ENCODE measurements around the gene ASAP2.

ASAP2 gene

GRCh38 chr2:9228088-9228751 is 21.6 kb downstream of the ASAP2 start:
- no peak overlapping the region for H3K4me3 ChIP-seq (ENCODE audit: low read depth, low read length)
- no peak for TF ChIP-seq CTCF (IDR thresholded peaks at IDR 0.05; ENCODE audit: low read depth, low read length)

GRCh38 chr2:9228781-9229469 is 22.3 kb downstream of the ASAP2 start:
- no peak overlapping the region for H3K4me3 ChIP-seq (ENCODE audit: low read depth, low read length)
- TF ChIP-seq CTCF (IDR thresholded peaks at IDR 0.05; ENCODE audit: low read depth, low read length) = no peak

- TF ChIP-seq CTCF (IDR thresholded peaks at IDR 0.05; ENCODE audit: low read depth, low read length) = no peak
- H3K4me3 ChIP-seq (ENCODE audit: low read depth, low read length) = no peak overlapping the region
Measured at GRCh38 chr2:9229470-9229820, 22.8 kb downstream of the ASAP2 start.

DNA sequence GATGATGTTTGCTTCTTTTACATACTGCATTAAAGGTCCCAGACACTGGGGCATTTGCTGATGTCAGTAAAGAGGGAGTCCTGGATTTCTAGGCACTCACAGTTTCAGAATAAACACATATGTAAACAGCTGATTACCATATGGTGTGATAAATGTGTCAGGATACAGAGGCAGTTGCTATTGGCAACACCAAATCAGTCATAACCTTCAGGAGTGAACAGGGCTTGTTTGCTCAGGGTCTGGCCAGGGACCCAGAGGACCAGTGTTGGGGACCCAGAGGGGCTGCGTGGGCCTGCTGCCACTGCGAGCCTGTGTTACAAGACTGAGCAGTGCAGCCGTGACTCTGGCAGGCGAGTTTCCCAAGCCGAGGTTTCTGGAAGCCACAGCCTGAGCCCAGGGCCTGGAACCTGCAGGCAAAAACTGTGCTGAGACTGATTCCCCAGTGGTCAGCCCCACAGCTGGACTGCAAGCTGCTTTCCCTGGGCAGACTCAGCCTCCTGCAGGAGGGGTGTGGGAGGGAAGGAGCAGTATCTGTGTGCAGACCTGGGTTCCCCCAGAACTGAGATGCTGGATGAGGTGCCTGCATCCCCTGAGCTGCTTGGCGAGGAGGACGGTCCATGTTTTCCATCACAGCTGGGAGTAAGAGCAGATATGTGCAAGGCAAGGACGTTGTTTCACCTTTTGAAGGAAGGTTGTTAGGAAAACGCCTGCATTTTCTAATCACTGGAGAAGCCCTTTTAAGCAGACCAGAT is 23.6 kb downstream of the ASAP2 start:
- no peak overlapping the region for H3K4me3 ChIP-seq (ENCODE audit: low read depth, low read length)
- TF ChIP-seq CTCF (IDR thresholded peaks at IDR 0.05; ENCODE audit: low read depth, low read length) = no peak

DNA sequence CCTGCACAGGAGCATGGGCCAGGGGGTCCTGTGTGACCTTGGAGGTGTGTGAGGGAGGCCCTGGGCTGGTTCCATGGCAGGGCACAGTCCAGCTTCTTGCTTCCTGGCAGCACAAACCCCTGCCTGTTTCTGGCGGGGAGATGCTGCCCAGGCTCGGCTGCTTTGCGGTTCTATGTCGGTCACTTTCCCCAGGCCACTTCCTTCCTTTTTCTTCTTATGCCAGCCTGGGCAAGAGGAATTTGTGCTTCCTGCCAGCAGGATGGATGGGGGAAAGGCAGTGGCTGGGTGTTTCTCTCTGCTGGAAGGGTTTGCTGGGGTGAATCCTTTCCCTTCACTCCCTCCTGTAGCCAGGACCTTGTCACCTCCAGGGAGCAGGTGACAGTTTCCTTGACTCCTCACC is 24.3 kb downstream of the ASAP2 start:
- no peak for TF ChIP-seq CTCF (IDR thresholded peaks at IDR 0.05; ENCODE audit: low read depth, low read length)
- H3K4me3 ChIP-seq (ENCODE audit: low read depth, low read length) = no peak overlapping the region

DNA sequence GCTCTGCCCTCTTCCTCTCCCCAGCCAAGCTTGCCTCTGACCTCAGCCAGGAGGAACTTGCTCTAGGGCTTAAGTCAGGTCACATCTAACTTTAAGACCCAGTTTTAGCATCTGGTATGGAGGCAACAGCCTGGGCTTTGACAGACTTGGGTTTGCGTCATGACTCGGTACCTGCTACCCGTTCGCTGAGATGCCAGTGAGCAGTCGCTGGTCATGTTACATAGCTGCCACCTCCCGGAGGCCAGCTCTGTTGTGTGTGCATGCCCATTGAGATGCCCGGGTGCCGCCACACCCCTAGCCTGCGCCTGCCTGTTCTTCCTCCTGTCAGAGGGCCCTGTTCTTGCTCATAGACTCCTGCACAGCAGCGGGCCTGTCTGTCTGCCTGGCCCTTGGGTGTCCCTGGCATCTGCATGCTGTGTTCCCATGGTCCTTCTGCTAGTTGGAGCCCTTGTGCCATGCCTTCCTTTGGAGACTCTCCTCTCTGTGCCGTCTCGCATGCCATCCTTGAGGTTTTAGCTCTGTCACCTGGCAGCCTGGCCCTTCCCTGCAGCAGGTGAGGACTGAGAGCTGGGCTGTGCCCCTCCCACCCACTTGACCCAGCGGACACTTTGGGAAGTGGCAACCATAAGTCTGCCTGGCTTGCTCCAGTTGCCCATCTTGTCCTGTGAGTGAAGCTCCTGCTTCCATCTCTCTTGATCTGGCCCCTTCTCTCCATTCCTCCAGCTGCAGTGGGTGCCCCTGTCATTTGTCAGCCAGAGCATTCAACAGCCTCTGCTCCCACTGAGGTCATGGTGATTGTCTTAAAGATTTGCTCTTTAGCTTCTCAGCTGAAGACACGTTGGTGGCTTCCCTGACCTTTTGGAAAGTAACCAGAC is 24.9 kb downstream of the ASAP2 start:
- no peak for TF ChIP-seq CTCF (IDR thresholded peaks at IDR 0.05; ENCODE audit: low read depth, low read length)
- H3K4me3 ChIP-seq (ENCODE audit: low read depth, low read length) = no peak overlapping the region

Data from WI38 (cell line).